ENCODE results near the gene NTRK2.

NTRK2 gene

DNA sequence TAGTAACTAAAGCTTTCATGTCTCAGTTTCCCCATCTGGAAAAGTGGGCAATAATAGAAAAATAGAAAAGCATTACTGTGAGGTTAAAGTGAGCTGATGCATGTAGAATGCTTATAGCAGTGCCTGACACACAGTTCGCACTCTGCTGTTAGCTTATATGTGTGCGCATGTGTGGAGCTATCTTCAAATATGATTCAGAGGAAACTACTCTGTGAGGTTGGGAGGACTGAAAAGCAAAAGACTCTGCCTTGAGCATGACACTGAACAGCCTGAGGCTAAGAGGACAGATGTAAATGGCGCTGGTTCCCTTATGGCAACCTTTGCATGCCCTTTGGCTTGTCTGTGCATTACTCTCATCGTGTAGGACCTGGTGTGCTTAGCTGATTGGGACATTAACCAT is 19.4 kb downstream of the NTRK2 start (continued):
- TF ChIP-seq, protein P1, sequence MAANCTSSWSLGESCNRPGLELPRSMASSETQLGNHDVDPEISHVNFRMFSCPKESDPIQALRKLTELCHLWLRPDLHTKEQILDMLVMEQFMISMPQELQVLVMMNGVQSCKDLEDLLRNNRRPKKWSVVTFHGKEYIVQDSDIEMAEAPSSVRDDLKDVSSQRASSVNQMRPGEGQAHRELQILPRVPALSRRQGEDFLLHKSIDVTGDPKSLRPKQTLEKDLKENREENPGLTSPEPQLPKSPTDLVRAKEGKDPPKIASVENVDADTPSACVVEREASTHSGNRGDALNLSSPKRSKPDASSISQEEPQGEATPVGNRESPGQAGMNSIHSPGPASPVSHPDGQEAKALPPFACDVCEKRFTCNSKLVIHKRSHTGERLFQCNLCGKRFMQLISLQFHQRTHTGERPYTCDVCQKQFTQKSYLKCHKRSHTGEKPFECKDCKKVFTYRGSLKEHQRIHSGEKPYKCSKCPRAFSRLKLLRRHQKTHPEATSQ (tag by site-specific recombination; IDR thresholded peaks at IDR 0.05): no peak
- no peak for TF ChIP-seq FEZF1 (tag by site-specific recombination; IDR thresholded peaks at IDR 0.05)

DNA sequence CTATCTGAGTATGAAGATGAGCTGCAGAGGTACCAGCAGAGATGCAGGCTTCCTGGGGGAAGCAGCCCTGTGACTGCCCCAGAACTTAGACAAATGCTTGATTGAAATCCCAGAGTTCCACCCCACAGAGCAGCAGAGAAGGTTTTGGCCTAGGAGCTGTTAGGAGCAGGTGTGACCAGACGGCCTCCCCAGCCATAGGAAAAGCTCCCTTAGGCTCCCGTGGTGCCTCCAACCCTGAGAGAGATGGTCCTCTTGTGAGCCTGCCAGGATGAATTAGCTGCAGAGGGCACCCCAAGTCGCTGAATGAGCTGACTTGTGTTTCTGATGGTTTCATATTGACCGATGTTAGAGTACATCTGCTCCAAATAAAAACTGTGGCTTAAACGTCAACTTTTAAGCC is 22.1 kb downstream of the NTRK2 start:
- POLR2A ChIA-PET: no interaction called here
- Histone ChIP-seq H3K9me3 (ENCODE audit: control insufficient read depth, insufficient read depth, low read depth, low read length) (no peaks in the 10 kb centered on the region), H3K27ac (ENCODE audit: extremely low read depth, low read depth, low read length) (no peak overlapping the region), H3K4me3 (ENCODE audit: low read depth, low read length) (no peak overlapping the region), H3K36me3 (ENCODE audit: control insufficient read depth in 2 of 2, insufficient read depth in 1 of 2, low read length in 2 of 2) (no peaks in the 10 kb centered on the region), H3K4me1 (ENCODE audit: control insufficient read depth, insufficient read depth, low read length) (no peaks in the 10 kb centered on the region)
- no peak for TF ChIP-seq WT1 (tag by site-specific recombination; IDR thresholded peaks at IDR 0.05)
- CTCF ChIA-PET: interaction anchor here (0.7 kb wide), 1 partner anchor 22 kb away, joined by 4 read pairs; the partner anchor contains the start of gene NTRK2

GRCh38 chr9:84694248-84694647 is 24.7 kb downstream of the NTRK2 start:
- Histone ChIP-seq H3K4me3 (ENCODE audit: low read depth, low read length) (no peak overlapping the region), H3K9me3 (ENCODE audit: control insufficient read depth, insufficient read depth, low read depth, low read length) (no peaks in the 10 kb centered on the region), H3K36me3 (ENCODE audit: control insufficient read depth in 2 of 2, insufficient read depth in 1 of 2, low read length in 2 of 2) (no peaks in the 10 kb centered on the region), H3K4me1 (ENCODE audit: control insufficient read depth, insufficient read depth, low read length) (no peaks in the 10 kb centered on the region), H3K27ac (ENCODE audit: extremely low read depth, low read depth, low read length) (no peak overlapping the region)
- POLR2A ChIA-PET: interaction anchor here (0.6 kb wide), 1 partner anchor 1516 kb away, joined by 3 read pairs; no protein-coding TSS in a partner anchor
- CTCF ChIA-PET: interaction anchor here (0.7 to 5.1 kb wide), 6 partner anchors 25 to 917 kb away, joined by 3 to 55 read pairs (median 4); partner anchors contain the start of gene NTRK2
- TF ChIP-seq ZNF155 (tag by site-specific recombination; IDR thresholded peaks at IDR 0.05): no peak
- TF ChIP-seq, protein P2, sequence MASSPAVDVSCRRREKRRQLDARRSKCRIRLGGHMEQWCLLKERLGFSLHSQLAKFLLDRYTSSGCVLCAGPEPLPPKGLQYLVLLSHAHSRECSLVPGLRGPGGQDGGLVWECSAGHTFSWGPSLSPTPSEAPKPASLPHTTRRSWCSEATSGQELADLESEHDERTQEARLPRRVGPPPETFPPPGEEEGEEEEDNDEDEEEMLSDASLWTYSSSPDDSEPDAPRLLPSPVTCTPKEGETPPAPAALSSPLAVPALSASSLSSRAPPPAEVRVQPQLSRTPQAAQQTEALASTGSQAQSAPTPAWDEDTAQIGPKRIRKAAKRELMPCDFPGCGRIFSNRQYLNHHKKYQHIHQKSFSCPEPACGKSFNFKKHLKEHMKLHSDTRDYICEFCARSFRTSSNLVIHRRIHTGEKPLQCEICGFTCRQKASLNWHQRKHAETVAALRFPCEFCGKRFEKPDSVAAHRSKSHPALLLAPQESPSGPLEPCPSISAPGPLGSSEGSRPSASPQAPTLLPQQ (tag by site-specific recombination; IDR thresholded peaks at IDR 0.05): no peak

DNA sequence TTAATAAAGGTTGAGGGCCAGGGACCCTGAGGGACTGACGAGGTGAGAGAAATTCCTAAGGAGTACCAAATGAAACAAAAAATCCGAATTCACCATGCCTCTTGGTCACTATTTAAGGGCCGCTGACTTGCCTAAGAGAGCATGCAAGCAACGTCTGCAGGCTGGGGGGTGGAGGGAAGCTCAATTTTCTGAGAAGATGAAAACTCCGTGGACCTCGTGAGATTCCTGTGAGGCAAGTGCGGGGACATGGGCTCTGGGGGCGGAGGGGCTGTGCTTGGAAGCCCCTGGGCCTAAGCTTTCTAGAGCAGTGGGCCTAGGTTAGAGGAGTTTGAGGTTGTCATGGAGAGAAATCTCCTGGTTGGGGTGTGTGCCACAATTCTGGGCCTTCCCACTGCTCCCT is 27.5 kb downstream of the NTRK2 start:
- no peaks in the 10 kb centered on the region for H3K4me1 ChIP-seq (ENCODE audit: control insufficient read depth, insufficient read depth, low read length)
- no peaks in the 10 kb centered on the region for H3K9me3 ChIP-seq (ENCODE audit: control insufficient read depth, insufficient read depth, low read depth, low read length)
- CTCF ChIA-PET: interaction anchor here (0.7 to 5.1 kb wide), 33 partner anchors 8 to 967 kb away, joined by 3 to 55 read pairs (median 4); no protein-coding TSS in a partner anchor
- no peak overlapping the region for H3K27ac ChIP-seq (ENCODE audit: extremely low read depth, low read depth, low read length)
- no peaks in the 10 kb centered on the region for H3K36me3 ChIP-seq (ENCODE audit: control insufficient read depth in 2 of 2, insufficient read depth in 1 of 2, low read length in 2 of 2)
- H3K4me3 ChIP-seq (ENCODE audit: low read depth, low read length): no peak overlapping the region
- POLR2A ChIA-PET: no interaction called here
- TF ChIP-seq, protein P3, sequence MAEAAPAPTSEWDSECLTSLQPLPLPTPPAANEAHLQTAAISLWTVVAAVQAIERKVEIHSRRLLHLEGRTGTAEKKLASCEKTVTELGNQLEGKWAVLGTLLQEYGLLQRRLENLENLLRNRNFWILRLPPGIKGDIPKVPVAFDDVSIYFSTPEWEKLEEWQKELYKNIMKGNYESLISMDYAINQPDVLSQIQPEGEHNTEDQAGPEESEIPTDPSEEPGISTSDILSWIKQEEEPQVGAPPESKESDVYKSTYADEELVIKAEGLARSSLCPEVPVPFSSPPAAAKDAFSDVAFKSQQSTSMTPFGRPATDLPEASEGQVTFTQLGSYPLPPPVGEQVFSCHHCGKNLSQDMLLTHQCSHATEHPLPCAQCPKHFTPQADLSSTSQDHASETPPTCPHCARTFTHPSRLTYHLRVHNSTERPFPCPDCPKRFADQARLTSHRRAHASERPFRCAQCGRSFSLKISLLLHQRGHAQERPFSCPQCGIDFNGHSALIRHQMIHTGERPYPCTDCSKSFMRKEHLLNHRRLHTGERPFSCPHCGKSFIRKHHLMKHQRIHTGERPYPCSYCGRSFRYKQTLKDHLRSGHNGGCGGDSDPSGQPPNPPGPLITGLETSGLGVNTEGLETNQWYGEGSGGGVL (tag by site-specific recombination; IDR thresholded peaks at IDR 0.05): no peak
- TF ChIP-seq, protein P4, sequence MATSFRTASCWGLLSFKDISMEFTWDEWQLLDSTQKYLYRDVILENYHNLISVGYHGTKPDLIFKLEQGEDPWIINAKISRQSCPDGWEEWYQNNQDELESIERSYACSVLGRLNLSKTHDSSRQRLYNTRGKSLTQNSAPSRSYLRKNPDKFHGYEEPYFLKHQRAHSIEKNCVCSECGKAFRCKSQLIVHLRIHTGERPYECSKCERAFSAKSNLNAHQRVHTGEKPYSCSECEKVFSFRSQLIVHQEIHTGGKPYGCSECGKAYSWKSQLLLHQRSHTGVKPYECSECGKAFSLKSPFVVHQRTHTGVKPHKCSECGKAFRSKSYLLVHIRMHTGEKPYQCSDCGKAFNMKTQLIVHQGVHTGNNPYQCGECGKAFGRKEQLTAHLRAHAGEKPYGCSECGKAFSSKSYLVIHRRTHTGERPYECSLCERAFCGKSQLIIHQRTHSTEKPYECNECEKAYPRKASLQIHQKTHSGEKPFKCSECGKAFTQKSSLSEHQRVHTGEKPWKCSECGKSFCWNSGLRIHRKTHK (tag by site-specific recombination; IDR thresholded peaks at IDR 0.05): no peak
- TF ChIP-seq, protein P5, sequence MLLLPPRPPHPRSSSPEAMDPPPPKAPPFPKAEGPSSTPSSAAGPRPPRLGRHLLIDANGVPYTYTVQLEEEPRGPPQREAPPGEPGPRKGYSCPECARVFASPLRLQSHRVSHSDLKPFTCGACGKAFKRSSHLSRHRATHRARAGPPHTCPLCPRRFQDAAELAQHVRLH (tag by site-specific recombination; IDR thresholded peaks at IDR 0.05): no peak
- no peak for TF ChIP-seq MYNN (tag by site-specific recombination; IDR thresholded peaks at IDR 0.05; ENCODE audit: borderline replicate concordance)
- no peak for TF ChIP-seq HOXD13 (CRISPR knock-in tag; IDR thresholded peaks at IDR 0.05; ENCODE audit: borderline replicate concordance)
- no peak for TF ChIP-seq ZNF211 (tag by site-specific recombination; IDR thresholded peaks at IDR 0.05; ENCODE audit: low read depth)
- no peak for TF ChIP-seq ZNF707 (tag by site-specific recombination; IDR thresholded peaks at IDR 0.05)
- no peak for TF ChIP-seq ZBTB17 (tag by site-specific recombination; IDR thresholded peaks at IDR 0.05)
- no peak for TF ChIP-seq ZNF473 (tag by site-specific recombination; IDR thresholded peaks at IDR 0.05)
- TF ChIP-seq KLF8 (tag by site-specific recombination; IDR thresholded peaks at IDR 0.05): no peak
- TF ChIP-seq ZNF701 (tag by site-specific recombination; IDR thresholded peaks at IDR 0.05): no peak
- TF ChIP-seq ZNF654 (tag by site-specific recombination; IDR thresholded peaks at IDR 0.05; ENCODE audit: low read depth): no peak
- TF ChIP-seq ZIC2 (tag by site-specific recombination; IDR thresholded peaks at IDR 0.05): no peak
- TF ChIP-seq, protein P2 (tag by site-specific recombination; IDR thresholded peaks at IDR 0.05): no peak
- TF ChIP-seq BCL11B (tag by site-specific recombination; IDR thresholded peaks at IDR 0.05; ENCODE audit: low read depth): no peak
- no peak for TF ChIP-seq ZNF792 (tag by site-specific recombination; IDR thresholded peaks at IDR 0.05)
- TF ChIP-seq, protein P6, sequence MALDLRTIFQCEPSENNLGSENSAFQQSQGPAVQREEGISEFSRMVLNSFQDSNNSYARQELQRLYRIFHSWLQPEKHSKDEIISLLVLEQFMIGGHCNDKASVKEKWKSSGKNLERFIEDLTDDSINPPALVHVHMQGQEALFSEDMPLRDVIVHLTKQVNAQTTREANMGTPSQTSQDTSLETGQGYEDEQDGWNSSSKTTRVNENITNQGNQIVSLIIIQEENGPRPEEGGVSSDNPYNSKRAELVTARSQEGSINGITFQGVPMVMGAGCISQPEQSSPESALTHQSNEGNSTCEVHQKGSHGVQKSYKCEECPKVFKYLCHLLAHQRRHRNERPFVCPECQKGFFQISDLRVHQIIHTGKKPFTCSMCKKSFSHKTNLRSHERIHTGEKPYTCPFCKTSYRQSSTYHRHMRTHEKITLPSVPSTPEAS (tag by site-specific recombination; IDR thresholded peaks at IDR 0.05): no peak

Measured in HEK293 (cell line).